ENCODE data around the gene MED17.
"Not testable (repeated sequence)": the region's sequence is repeated elsewhere in the genome, so short reads cannot be mapped to it uniquely, and the experiment has no call there.

Gene MED17

GRCh38 chr11:93773601-93774200 lies 10.4 kb upstream of the MED17 start:
- H3K9ac ChIP-seq (ENCODE audit: low read length in 5 of 5): no peak overlapping the region
- H3K27me3 ChIP-seq (ENCODE audit: control insufficient read depth in 5 of 5, insufficient read depth in 4 of 5, low read length in 5 of 5): no peaks in the 10 kb centered on the region
- no peaks in the 10 kb centered on the region for H3K4me1 ChIP-seq (ENCODE audit: control insufficient read depth in 5 of 5, insufficient read depth in 5 of 5, low read length in 5 of 5)
- H3K9me3 ChIP-seq (ENCODE audit: control insufficient read depth in 5 of 5, low read length in 5 of 5): no peaks in the 10 kb centered on the region
- H3K4me3 ChIP-seq (ENCODE audit: low read depth in 1 of 5, low read length in 5 of 5): no peak overlapping the region
- H3K27ac ChIP-seq (ENCODE audit: low read depth, low read length): no peak overlapping the region
- no peaks in the 10 kb centered on the region for H3K36me3 ChIP-seq (ENCODE audit: control insufficient read depth in 5 of 5, insufficient read depth in 5 of 5, low read length in 5 of 5)

- not testable (repeated sequence) for H3K36me3 ChIP-seq (ENCODE audit: control insufficient read depth in 5 of 5, insufficient read depth in 5 of 5, low read length in 5 of 5); H3K9ac ChIP-seq (ENCODE audit: low read length in 5 of 5); H3K9me3 ChIP-seq (ENCODE audit: control insufficient read depth in 5 of 5, low read length in 5 of 5); H3K4me3 ChIP-seq (ENCODE audit: low read depth in 1 of 5, low read length in 5 of 5); H3K27me3 ChIP-seq (ENCODE audit: control insufficient read depth in 5 of 5, insufficient read depth in 4 of 5, low read length in 5 of 5); H3K27ac ChIP-seq (ENCODE audit: low read depth, low read length); H3K4me1 ChIP-seq (ENCODE audit: control insufficient read depth in 5 of 5, insufficient read depth in 5 of 5, low read length in 5 of 5)
Observed at GRCh38 chr11:93774560-93774959, 9.5 kb upstream of the MED17 start.

GRCh38 chr11:93775289-93775688 lies 8.8 kb upstream of the MED17 start:
- Histone ChIP-seq H3K4me1 (ENCODE audit: control insufficient read depth in 5 of 5, insufficient read depth in 5 of 5, low read length in 5 of 5) (no peaks in the 10 kb centered on the region), H3K27me3 (ENCODE audit: control insufficient read depth in 5 of 5, insufficient read depth in 4 of 5, low read length in 5 of 5) (no peaks in the 10 kb centered on the region), H3K9ac (ENCODE audit: low read length in 5 of 5) (no peak overlapping the region), H3K4me3 (ENCODE audit: low read depth in 1 of 5, low read length in 5 of 5) (no peak overlapping the region), H3K27ac (ENCODE audit: low read depth, low read length) (no peak overlapping the region), H3K9me3 (ENCODE audit: control insufficient read depth in 5 of 5, low read length in 5 of 5) (no peaks in the 10 kb centered on the region), H3K36me3 (ENCODE audit: control insufficient read depth in 5 of 5, insufficient read depth in 5 of 5, low read length in 5 of 5) (no peaks in the 10 kb centered on the region)

GRCh38 chr11:93783362-93783761 lies 720 bp upstream of the MED17 start:
- no peaks in the 10 kb centered on the region for H3K27me3 ChIP-seq (ENCODE audit: control insufficient read depth in 5 of 5, insufficient read depth in 4 of 5, low read length in 5 of 5)
- peak overlapping the region; percentile 94 for H3K27ac ChIP-seq (ENCODE audit: low read depth, low read length)
- no peaks in the 10 kb centered on the region for H3K9me3 ChIP-seq (ENCODE audit: control insufficient read depth in 5 of 5, low read length in 5 of 5)
- peak overlapping the region in 4 of 5 donors; percentile 91 to 99 (median 97) for H3K9ac ChIP-seq (ENCODE audit: low read length in 5 of 5)
- H3K4me3 ChIP-seq (ENCODE audit: low read depth in 1 of 5, low read length in 5 of 5): peak overlapping the region; percentile 90 to 99 (median 98)
- H3K36me3 ChIP-seq (ENCODE audit: control insufficient read depth in 5 of 5, insufficient read depth in 5 of 5, low read length in 5 of 5): no peaks in the 10 kb centered on the region
- peaks cover 0 to 30% (median 29%) of the 10 kb centered on the region in 5 donors for H3K4me1 ChIP-seq (ENCODE audit: control insufficient read depth in 5 of 5, insufficient read depth in 5 of 5, low read length in 5 of 5)

GRCh38 chr11:93783765-93784144 lies 327 bp upstream of the MED17 start:
- peak overlapping the region; percentile 94 for H3K27ac ChIP-seq (ENCODE audit: low read depth, low read length)
- H3K27me3 ChIP-seq (ENCODE audit: control insufficient read depth in 5 of 5, insufficient read depth in 4 of 5, low read length in 5 of 5): no peaks in the 10 kb centered on the region

GRCh38 chr11:93784935-93785360 lies 866 bp downstream of the MED17 start:
- peak overlapping the region; percentile 91 to 99 (median 96) for H3K9ac ChIP-seq (ENCODE audit: low read length in 5 of 5)
- H3K9me3 ChIP-seq (ENCODE audit: control insufficient read depth in 5 of 5, low read length in 5 of 5): no peaks in the 10 kb centered on the region
- peak overlapping the region; percentile 87 to 99 (median 98) for H3K4me3 ChIP-seq (ENCODE audit: low read depth in 1 of 5, low read length in 5 of 5)
- H3K27ac ChIP-seq (ENCODE audit: low read depth, low read length): peak overlapping the region; percentile 94
- H3K4me1 ChIP-seq (ENCODE audit: control insufficient read depth in 5 of 5, insufficient read depth in 5 of 5, low read length in 5 of 5): peaks cover 0 to 30% (median 29%) of the 10 kb centered on the region in 5 donors
- H3K36me3 ChIP-seq (ENCODE audit: control insufficient read depth in 5 of 5, insufficient read depth in 5 of 5, low read length in 5 of 5): peaks cover 0 to 14% (median 8%) of the 10 kb centered on the region in 5 donors
- H3K27me3 ChIP-seq (ENCODE audit: control insufficient read depth in 5 of 5, insufficient read depth in 4 of 5, low read length in 5 of 5): no peaks in the 10 kb centered on the region

More at GRCh38 chr11:93783765-93784144, 327 bp upstream of the MED17 start:
- peak overlapping the region; percentile 90 to 99 (median 98) for H3K4me3 ChIP-seq (ENCODE audit: low read depth in 1 of 5, low read length in 5 of 5)
- no peaks in the 10 kb centered on the region for H3K9me3 ChIP-seq (ENCODE audit: control insufficient read depth in 5 of 5, low read length in 5 of 5)
- H3K4me1 ChIP-seq (ENCODE audit: control insufficient read depth in 5 of 5, insufficient read depth in 5 of 5, low read length in 5 of 5): peaks cover 0 to 30% (median 29%) of the 10 kb centered on the region in 5 donors
- H3K36me3 ChIP-seq (ENCODE audit: control insufficient read depth in 5 of 5, insufficient read depth in 5 of 5, low read length in 5 of 5): peaks cover 0 to 3% (median 0%) of the 10 kb centered on the region in 5 donors
- H3K9ac ChIP-seq (ENCODE audit: low read length in 5 of 5): peak overlapping the region; percentile 89 to 99 (median 96)

GRCh38 chr11:93791493-93791892 lies 7.4 kb downstream of the MED17 start:
- Histone ChIP-seq H3K4me1 (ENCODE audit: control insufficient read depth in 5 of 5, insufficient read depth in 5 of 5, low read length in 5 of 5) (peaks cover 0 to 7% (median 5%) of the 10 kb centered on the region in 5 donors), H3K9me3 (ENCODE audit: control insufficient read depth in 5 of 5, low read length in 5 of 5) (no peaks in the 10 kb centered on the region), H3K9ac (ENCODE audit: low read length in 5 of 5) (no peak overlapping the region), H3K36me3 (ENCODE audit: control insufficient read depth in 5 of 5, insufficient read depth in 5 of 5, low read length in 5 of 5) (peaks cover 49 to 71% (median 59%) of the 10 kb centered on the region in 5 donors), H3K27ac (ENCODE audit: low read depth, low read length) (no peak overlapping the region), H3K4me3 (ENCODE audit: low read depth in 1 of 5, low read length in 5 of 5) (no peak overlapping the region), H3K27me3 (ENCODE audit: control insufficient read depth in 5 of 5, insufficient read depth in 4 of 5, low read length in 5 of 5) (no peaks in the 10 kb centered on the region)

- Histone ChIP-seq H3K9ac (ENCODE audit: low read length in 5 of 5) (no peak overlapping the region), H3K36me3 (ENCODE audit: control insufficient read depth in 5 of 5, insufficient read depth in 5 of 5, low read length in 5 of 5) (peaks cover 65 to 85% (median 76%) of the 10 kb centered on the region in 5 donors), H3K4me1 (ENCODE audit: control insufficient read depth in 5 of 5, insufficient read depth in 5 of 5, low read length in 5 of 5) (no peaks in the 10 kb centered on the region), H3K27me3 (ENCODE audit: control insufficient read depth in 5 of 5, insufficient read depth in 4 of 5, low read length in 5 of 5) (no peaks in the 10 kb centered on the region), H3K27ac (ENCODE audit: low read depth, low read length) (no peak overlapping the region), H3K9me3 (ENCODE audit: control insufficient read depth in 5 of 5, low read length in 5 of 5) (no peaks in the 10 kb centered on the region), H3K4me3 (ENCODE audit: low read depth in 1 of 5, low read length in 5 of 5) (no peak overlapping the region)
Observed at GRCh38 chr11:93796441-93797231, 12.6 kb downstream of the MED17 start.

- no peaks in the 10 kb centered on the region for H3K4me1 ChIP-seq (ENCODE audit: control insufficient read depth in 5 of 5, insufficient read depth in 5 of 5, low read length in 5 of 5)
- H3K9me3 ChIP-seq (ENCODE audit: control insufficient read depth in 5 of 5, low read length in 5 of 5): no peaks in the 10 kb centered on the region
- peaks cover 61 to 79% (median 66%) of the 10 kb centered on the region in 5 donors for H3K36me3 ChIP-seq (ENCODE audit: control insufficient read depth in 5 of 5, insufficient read depth in 5 of 5, low read length in 5 of 5)
- H3K9ac ChIP-seq (ENCODE audit: low read length in 5 of 5): no peak overlapping the region
- H3K27me3 ChIP-seq (ENCODE audit: control insufficient read depth in 5 of 5, insufficient read depth in 4 of 5, low read length in 5 of 5): no peaks in the 10 kb centered on the region
- H3K4me3 ChIP-seq (ENCODE audit: low read depth in 1 of 5, low read length in 5 of 5): no peak overlapping the region
- H3K27ac ChIP-seq (ENCODE audit: low read depth, low read length): no peak overlapping the region
Observed at GRCh38 chr11:93801366-93801765, 17.3 kb downstream of the MED17 start.

- H3K4me1 ChIP-seq (ENCODE audit: control insufficient read depth in 5 of 5, insufficient read depth in 5 of 5, low read length in 5 of 5): no peaks in the 10 kb centered on the region
- H3K9ac ChIP-seq (ENCODE audit: low read length in 5 of 5): no peak overlapping the region
- no peaks in the 10 kb centered on the region for H3K9me3 ChIP-seq (ENCODE audit: control insufficient read depth in 5 of 5, low read length in 5 of 5)
- H3K4me3 ChIP-seq (ENCODE audit: low read depth in 1 of 5, low read length in 5 of 5): no peak overlapping the region
- no peak overlapping the region for H3K27ac ChIP-seq (ENCODE audit: low read depth, low read length)
- no peaks in the 10 kb centered on the region for H3K27me3 ChIP-seq (ENCODE audit: control insufficient read depth in 5 of 5, insufficient read depth in 4 of 5, low read length in 5 of 5)
- peaks cover 50 to 71% (median 66%) of the 10 kb centered on the region in 5 donors for H3K36me3 ChIP-seq (ENCODE audit: control insufficient read depth in 5 of 5, insufficient read depth in 5 of 5, low read length in 5 of 5)
Observed at GRCh38 chr11:93804879-93805278, 20.8 kb downstream of the MED17 start.

Data from subcutaneous abdominal adipose tissue (tissue), 5 donors.